ENCODE data around the gene RGS21.
"Not testable (repeated sequence)": the region's sequence is repeated elsewhere in the genome, so short reads cannot be mapped to it uniquely, and the experiment has no call there.

RGS21 gene

GRCh38 chr1:192316942-192317450, at the start of gene RGS21:
TSS of gene RGS21 (plus strand) at chr1:192316992. CDS start at chr1:192343037, 26,045 bp downstream.
- peak; percentile 18 for DNase-seq

GRCh38 chr1:192268468-192269052, 48.2 kb upstream of the RGS21 start:
- DNase-seq, result no peak

GRCh38 chr1:192270398-192270797, 46.4 kb upstream of the RGS21 start:
- DNase-seq, result no peak

GRCh38 chr1:192272732-192273131, 44.1 kb upstream of the RGS21 start:
- DNase-seq, result no peak

GRCh38 chr1:192274588-192274987, 42.2 kb upstream of the RGS21 start:
- no peak for DNase-seq

- DNase-seq, result no peak
These were observed 39.2 kb upstream of the RGS21 start for GRCh38 chr1:192277635-192278034.

GRCh38 chr1:192284927-192285326, 31.9 kb upstream of the RGS21 start:
- no peak for DNase-seq

GRCh38 chr1:192303029-192303428, 13.8 kb upstream of the RGS21 start:
- DNase-seq, result no peak

GRCh38 chr1:192308314-192308713, 8.5 kb upstream of the RGS21 start:
- not testable (repeated sequence) for DNase-seq

- DNase-seq, result peak; percentile 36
These were observed 5.5 kb upstream of the RGS21 start for GRCh38 chr1:192311281-192311680.

GRCh38 chr1:192327997-192328396, 11.2 kb downstream of the RGS21 start:
- DNase-seq, result no peak

GRCh38 chr1:192342842-192343241, 26.1 kb downstream of the RGS21 start:
- DNase-seq, result peak; percentile 46

GRCh38 chr1:192343344-192343743, 26.6 kb downstream of the RGS21 start:
- peak; percentile 89 for DNase-seq

- DNase-seq, result no peak
These were observed 32.5 kb downstream of the RGS21 start for GRCh38 chr1:192349314-192349713.

- DNase-seq, result no peak
These were observed 33.6 kb downstream of the RGS21 start for GRCh38 chr1:192350356-192350755.

- no peak for DNase-seq
These were observed 34.8 kb downstream of the RGS21 start for GRCh38 chr1:192351550-192351949.

GRCh38 chr1:192357924-192358323, 41.1 kb downstream of the RGS21 start:
- peak; percentile 16 for DNase-seq

GRCh38 chr1:192358402-192358801, 41.6 kb downstream of the RGS21 start:
- DNase-seq, result no peak

- no peak for DNase-seq
These were observed 42.0 kb downstream of the RGS21 start for GRCh38 chr1:192358822-192359221.

GRCh38 chr1:192363177-192363576, 46.4 kb downstream of the RGS21 start:
- no peak for DNase-seq

- no peak for DNase-seq
These were observed 50.6 kb downstream of the RGS21 start for GRCh38 chr1:192367436-192367835.

GRCh38 chr1:192375306-192375705, 58.5 kb downstream of the RGS21 start:
- no peak for DNase-seq

GRCh38 chr1:192376374-192376773, 59.6 kb downstream of the RGS21 start:
- DNase-seq, result no peak

- no peak for DNase-seq
These were observed 61.5 kb downstream of the RGS21 start for GRCh38 chr1:192378276-192378675.

GRCh38 chr1:192378878-192379277, 62.1 kb downstream of the RGS21 start:
- DNase-seq, result no peak
